Cardiac septum (tissue), 1 donor: ENCODE data around the gene CENPP. TPM values are rescaled to one million over a fixed set of nuclear protein-coding genes. Genes with fewer than 3 reads are reported as not detected.

ENCODE experiments used
- DNase-seq: peaks from one replicate; pipeline ENCODE4 v3.0.0-alpha.2; 2020; ENCODE audit warnings: low spot score
- intact Hi-C: fragments of 100-400 bp; cut with DNase I; formaldehyde crosslinking; loops from one replicate; pipeline ENCODE4 v1.14.0; 2022
- long read RNA-seq: library from polyadenylated mRNA; unstranded; transcript quantifications from one replicate; pipeline ENCODE4 v2.0.0, GENCODE V29; 2021
- total RNA-seq: library from RNA; stranded (reverse); fragmentation: NEBNext Ultra II Directional; extraction: Animal tissue kit (Norgen Biotek cat#: 25700); gene quantifications from one replicate; pipeline ENCODE4 v1.2.1, GENCODE V29; 2021
- donor health status: DM: no; HTN: no; CAD: no.

Gene CENPP
- total RNA-seq, result 3.5 TPM
- long read RNA-seq, partial matches to known transcripts, result 0 of 3 reads
- long read RNA-seq, other reads (novel, unspliced or antisense), result 2 of 3 reads

- DNase-seq, result peak; percentile 92
- intact Hi-C loops, result loop anchor here (5.0 kb wide), 2 partner anchors 33 to 307 kb away; partner anchors contain the start of gene IARS1
These were observed at the start of gene CENPP, which contains the start of gene NOL8 for GRCh38 chr9:92325269-92325990. CENPP (plus strand) TSS chr9:92325953. NOL8 (minus strand) TSS chr9:92325350; CDS start chr9:92324161, 1,189 bp downstream.

- no peak for DNase-seq
- intact Hi-C loops, result no loop called here
These were observed 49.3 kb upstream of the CENPP start for GRCh38 chr9:92276331-92277032.

GRCh38 chr9:92278110-92278509 lies 47.6 kb upstream of the CENPP start:
- intact Hi-C loops, result no loop called here
- DNase-seq, result no peak

GRCh38 chr9:92279302-92279701 lies 46.5 kb upstream of the CENPP start:
- no peak for DNase-seq
- intact Hi-C loops, result no loop called here

- no peak for DNase-seq
- intact Hi-C loops, result loop anchor here (5.0 kb wide), 1 partner anchor 37 kb away; the partner anchor contains the start of genes CENPP and NOL8
These were observed 35.9 kb upstream of the CENPP start for GRCh38 chr9:92289708-92290390.

GRCh38 chr9:92290785-92291429 lies 34.8 kb upstream of the CENPP start:
- intact Hi-C loops, result loop anchor here (5.0 kb wide), 1 partner anchor 36 kb away; the partner anchor contains the start of genes CENPP and NOL8
- no peak for DNase-seq

GRCh38 chr9:92291577-92291976 lies 34.2 kb upstream of the CENPP start:
- intact Hi-C loops, result loop anchor here (5.0 kb wide), 1 partner anchor 36 kb away; the partner anchor contains the start of genes CENPP and NOL8
- DNase-seq, result no peak

GRCh38 chr9:92292338-92293074 lies 33.2 kb upstream of the CENPP start:
- intact Hi-C loops, result loop anchor here (5.0 kb wide), 1 partner anchor 35 kb away; the partner anchor contains the start of genes CENPP and NOL8

GRCh38 chr9:92293075-92293354 lies 32.7 kb upstream of the CENPP start:
- intact Hi-C loops, result loop anchor here (5.0 kb wide), 1 partner anchor 34 kb away; the partner anchor contains the start of genes CENPP and NOL8
- no peak for DNase-seq

More at GRCh38 chr9:92292338-92293074, 33.2 kb upstream of the CENPP start:
- no peak for DNase-seq

- intact Hi-C loops, result loop anchor here (5.0 kb wide), 1 partner anchor 34 kb away; the partner anchor contains the start of genes CENPP and NOL8
- peak; percentile 99 for DNase-seq
These were observed 32.1 kb upstream of the CENPP start, which contains the start of gene IARS1 for GRCh38 chr9:92293452-92294296. IARS1 (minus strand) TSS chr9:92293697; CDS start chr9:92289419, 4,278 bp downstream.

GRCh38 chr9:92294297-92294676 lies 31.5 kb upstream of the CENPP start:
- DNase-seq, result no peak
- intact Hi-C loops, result loop anchor here (5.0 kb wide), 1 partner anchor 33 kb away; the partner anchor contains the start of genes CENPP and NOL8

GRCh38 chr9:92295240-92295790 lies 30.4 kb upstream of the CENPP start:
- intact Hi-C loops, result no loop called here
- no peak for DNase-seq

GRCh38 chr9:92295827-92296258 lies 29.9 kb upstream of the CENPP start:
- DNase-seq, result no peak
- intact Hi-C loops, result no loop called here

GRCh38 chr9:92297611-92298010 lies 28.1 kb upstream of the CENPP start:
- DNase-seq, result no peak
- intact Hi-C loops, result no loop called here

GRCh38 chr9:92298036-92298435 lies 27.7 kb upstream of the CENPP start:
- no peak for DNase-seq
- intact Hi-C loops, result no loop called here

- no peak for DNase-seq
- intact Hi-C loops, result no loop called here
These were observed 26.6 kb upstream of the CENPP start for GRCh38 chr9:92299116-92299515.

GRCh38 chr9:92300936-92301335 lies 24.8 kb upstream of the CENPP start:
- intact Hi-C loops, result no loop called here
- no peak for DNase-seq
